Tibial nerve (tissue), 4 donors: ENCODE measurements around the gene TMEM234.

ENCODE experiments used
- EP300 ChIP-seq, 2 donors: sonication (generic); formaldehyde crosslinking; IDR thresholded peaks; one replicate each; pipeline ENCODE4 v1.6.1; 2017; ENCODE audit warnings: antibody characterized with exemption in 2 of 2, mild to moderate bottlenecking in 1 of 2
- POLR2A ChIP-seq, 2 donors: fragments of 450-650 bp; IDR thresholded peaks; one replicate each; pipeline ENCODE4 v1.6.1; 2017; ENCODE audit warnings: antibody characterized with exemption in 2 of 2, mild to moderate bottlenecking in 2 of 2, moderate library complexity in 2 of 2
- TF ChIP-seq, protein P1 (sequence below), 5 experiments: fragments of 200-600 bp in 3 of 5; fragments of 450-650 bp in 2 of 5; sonication (generic) in 3 of 5; IDR thresholded peaks; one replicate each; pipeline ENCODE4 v1.5.1; 2016 to 2019; ENCODE audit warnings: antibody characterized with exemption in 5 of 5, mild to moderate bottlenecking in 3 of 5, moderate library complexity in 2 of 5

- TF ChIP-seq EP300 (IDR thresholded peaks at IDR 0.05) (no peak), POLR2A (IDR thresholded peaks at IDR 0.05) (no peak)
- TF ChIP-seq, protein P1, sequence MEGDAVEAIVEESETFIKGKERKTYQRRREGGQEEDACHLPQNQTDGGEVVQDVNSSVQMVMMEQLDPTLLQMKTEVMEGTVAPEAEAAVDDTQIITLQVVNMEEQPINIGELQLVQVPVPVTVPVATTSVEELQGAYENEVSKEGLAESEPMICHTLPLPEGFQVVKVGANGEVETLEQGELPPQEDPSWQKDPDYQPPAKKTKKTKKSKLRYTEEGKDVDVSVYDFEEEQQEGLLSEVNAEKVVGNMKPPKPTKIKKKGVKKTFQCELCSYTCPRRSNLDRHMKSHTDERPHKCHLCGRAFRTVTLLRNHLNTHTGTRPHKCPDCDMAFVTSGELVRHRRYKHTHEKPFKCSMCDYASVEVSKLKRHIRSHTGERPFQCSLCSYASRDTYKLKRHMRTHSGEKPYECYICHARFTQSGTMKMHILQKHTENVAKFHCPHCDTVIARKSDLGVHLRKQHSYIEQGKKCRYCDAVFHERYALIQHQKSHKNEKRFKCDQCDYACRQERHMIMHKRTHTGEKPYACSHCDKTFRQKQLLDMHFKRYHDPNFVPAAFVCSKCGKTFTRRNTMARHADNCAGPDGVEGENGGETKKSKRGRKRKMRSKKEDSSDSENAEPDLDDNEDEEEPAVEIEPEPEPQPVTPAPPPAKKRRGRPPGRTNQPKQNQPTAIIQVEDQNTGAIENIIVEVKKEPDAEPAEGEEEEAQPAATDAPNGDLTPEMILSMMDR (IDR thresholded peaks at IDR 0.05) = no peak
Measured at GRCh38 chr1:32247452-32247851, 25.3 kb upstream of the TMEM234 start.
